Measurements from ENCODE around the gene SLX4.

Gene SLX4

GRCh38 chr16:3542601-3543373 is 68.6 kb downstream of the SLX4 start:
- H3K9me3 ChIP-seq (ENCODE audit: insufficient read depth, low read depth, low read length): no peaks in the 10 kb centered on the region
- no peak overlapping the region for H2BK120ac ChIP-seq (ENCODE audit: insufficient read depth, low read length, poor library complexity)
- no peak overlapping the region for H3K9ac ChIP-seq (ENCODE audit: low read length)
- H2BK5ac ChIP-seq (ENCODE audit: low read depth, low read length, poor library complexity): no peak overlapping the region
- H3K27ac ChIP-seq (ENCODE audit: low read depth, low read length): no peak overlapping the region
- no peak overlapping the region for H4K12ac ChIP-seq (ENCODE audit: low read depth, low read length)
- H4K8ac ChIP-seq (ENCODE audit: low read depth, low read length): no peak overlapping the region
- H3K4me2 ChIP-seq (ENCODE audit: low read length): no peak overlapping the region
- H4K91ac ChIP-seq (ENCODE audit: low read depth, low read length): no peak overlapping the region
- no peaks in the 10 kb centered on the region for H3K27me3 ChIP-seq (ENCODE audit: insufficient read depth, low read length)
- no peaks in the 10 kb centered on the region for H3K79me1 ChIP-seq (ENCODE audit: low read length)
- no peak overlapping the region for H2BK12ac ChIP-seq (ENCODE audit: low read length)
- no peak overlapping the region for H3K4ac ChIP-seq (ENCODE audit: low read depth, low read length)
- H2AK5ac ChIP-seq (ENCODE audit: low read length): no peak overlapping the region
- no peaks in the 10 kb centered on the region for H3K36me3 ChIP-seq (ENCODE audit: control insufficient read depth in 1 of 2, insufficient read depth in 2 of 2, low read length in 2 of 2)
- no peak overlapping the region for H3K14ac ChIP-seq (ENCODE audit: low read length)
- WGBS (ENCODE audit: extremely low coverage, insufficient coverage, insufficient read length): no CpG with 5 or more reads among the region's 6 CpGs
- H3K4me3 ChIP-seq (ENCODE audit: low read depth, low read length): no peak overlapping the region
- no peak for DNase-seq
- H3K4me1 ChIP-seq (ENCODE audit: control insufficient read depth in 1 of 2, insufficient read depth in 2 of 2, low read length in 2 of 2): no peaks in the 10 kb centered on the region
- no peak overlapping the region for H3K18ac ChIP-seq (ENCODE audit: low read length)
- no peak overlapping the region for H3K23ac ChIP-seq (ENCODE audit: low read length)
- no peak overlapping the region for H2AFZ ChIP-seq (ENCODE audit: insufficient read depth, low read length, poor library complexity)
- H3K79me2 ChIP-seq (ENCODE audit: control insufficient read depth, insufficient read depth, low read length, poor library complexity): no peaks in the 10 kb centered on the region

- Histone ChIP-seq H3K9me3 (ENCODE audit: insufficient read depth, low read depth, low read length) (no peaks in the 10 kb centered on the region), H2BK120ac (ENCODE audit: insufficient read depth, low read length, poor library complexity) (no peak overlapping the region), H3K23ac (ENCODE audit: low read length) (no peak overlapping the region), H3K36me3 (ENCODE audit: control insufficient read depth in 1 of 2, insufficient read depth in 2 of 2, low read length in 2 of 2) (no peaks in the 10 kb centered on the region), H2BK12ac (ENCODE audit: low read length) (no peak overlapping the region), H3K9ac (ENCODE audit: low read length) (no peak overlapping the region), H4K8ac (ENCODE audit: low read depth, low read length) (no peak overlapping the region), H3K4me3 (ENCODE audit: low read depth, low read length) (no peak overlapping the region), H3K27me3 (ENCODE audit: insufficient read depth, low read length) (no peaks in the 10 kb centered on the region), H2AFZ (ENCODE audit: insufficient read depth, low read length, poor library complexity) (no peak overlapping the region), H2BK5ac (ENCODE audit: low read depth, low read length, poor library complexity) (no peak overlapping the region), H2AK5ac (ENCODE audit: low read length) (no peak overlapping the region), H4K91ac (ENCODE audit: low read depth, low read length) (no peak overlapping the region), H3K18ac (ENCODE audit: low read length) (no peak overlapping the region), H3K4ac (ENCODE audit: low read depth, low read length) (no peak overlapping the region), H3K14ac (ENCODE audit: low read length) (no peak overlapping the region), H4K12ac (ENCODE audit: low read depth, low read length) (no peak overlapping the region), H3K4me2 (ENCODE audit: low read length) (no peak overlapping the region), H3K79me2 (ENCODE audit: control insufficient read depth, insufficient read depth, low read length, poor library complexity) (no peaks in the 10 kb centered on the region), H3K4me1 (ENCODE audit: control insufficient read depth in 1 of 2, insufficient read depth in 2 of 2, low read length in 2 of 2) (no peaks in the 10 kb centered on the region), H3K27ac (ENCODE audit: low read depth, low read length) (no peak overlapping the region), H3K79me1 (ENCODE audit: low read length) (no peaks in the 10 kb centered on the region)
- no peak for DNase-seq
- no CpG with 5 or more reads among the region's 13 CpGs for WGBS (ENCODE audit: extremely low coverage, insufficient coverage, insufficient read length)
Observed at GRCh38 chr16:3541527-3542155, 69.8 kb downstream of the SLX4 start.

DNA sequence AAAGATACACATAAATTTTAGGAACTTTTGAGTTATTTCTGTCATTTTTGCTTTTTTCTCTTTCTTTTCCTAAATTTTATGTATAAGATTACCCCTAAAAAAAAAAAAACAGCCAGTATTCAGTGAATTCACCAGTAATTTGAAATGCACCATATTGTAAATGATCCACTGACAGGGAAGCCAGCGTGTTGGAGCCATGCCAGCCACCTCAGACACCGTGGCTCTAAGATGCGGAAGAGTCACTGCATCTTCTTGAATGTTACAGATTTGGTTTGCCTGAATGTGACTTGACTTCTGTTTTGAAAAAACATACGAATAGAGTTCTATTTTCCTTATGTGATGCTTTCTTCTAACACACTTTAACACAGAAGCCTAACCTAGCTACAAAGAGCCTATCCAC is 73.2 kb downstream of the SLX4 start:
- Histone ChIP-seq H3K4me2 (ENCODE audit: low read length) (no peak overlapping the region), H3K79me1 (ENCODE audit: low read length) (no peaks in the 10 kb centered on the region), H3K36me3 (ENCODE audit: control insufficient read depth in 1 of 2, insufficient read depth in 2 of 2, low read length in 2 of 2) (peaks cover 5 to 11% of the 10 kb centered on the region in 2 experiments), H3K14ac (ENCODE audit: low read length) (no peak overlapping the region), H2AK5ac (ENCODE audit: low read length) (no peak overlapping the region), H2AFZ (ENCODE audit: insufficient read depth, low read length, poor library complexity) (no peak overlapping the region), H3K27ac (ENCODE audit: low read depth, low read length) (no peak overlapping the region), H2BK5ac (ENCODE audit: low read depth, low read length, poor library complexity) (no peak overlapping the region), H4K12ac (ENCODE audit: low read depth, low read length) (no peak overlapping the region), H3K4me1 (ENCODE audit: control insufficient read depth in 1 of 2, insufficient read depth in 2 of 2, low read length in 2 of 2) (no peaks in the 10 kb centered on the region), H2BK120ac (ENCODE audit: insufficient read depth, low read length, poor library complexity) (no peak overlapping the region), H3K4ac (ENCODE audit: low read depth, low read length) (no peak overlapping the region), H3K9me3 (ENCODE audit: insufficient read depth, low read depth, low read length) (no peaks in the 10 kb centered on the region), H4K91ac (ENCODE audit: low read depth, low read length) (no peak overlapping the region), H3K4me3 (ENCODE audit: low read depth, low read length) (no peak overlapping the region), H2BK12ac (ENCODE audit: low read length) (no peak overlapping the region), H3K23ac (ENCODE audit: low read length) (no peak overlapping the region), H3K9ac (ENCODE audit: low read length) (no peak overlapping the region), H3K79me2 (ENCODE audit: control insufficient read depth, insufficient read depth, low read length, poor library complexity) (no peaks in the 10 kb centered on the region), H3K27me3 (ENCODE audit: insufficient read depth, low read length) (no peaks in the 10 kb centered on the region), H4K8ac (ENCODE audit: low read depth, low read length) (no peak overlapping the region), H3K18ac (ENCODE audit: low read length) (no peak overlapping the region)
- WGBS (ENCODE audit: extremely low coverage, insufficient coverage, insufficient read length): no CpG with 5 or more reads among the region's 4 CpGs
- DNase-seq: no peak

DNA sequence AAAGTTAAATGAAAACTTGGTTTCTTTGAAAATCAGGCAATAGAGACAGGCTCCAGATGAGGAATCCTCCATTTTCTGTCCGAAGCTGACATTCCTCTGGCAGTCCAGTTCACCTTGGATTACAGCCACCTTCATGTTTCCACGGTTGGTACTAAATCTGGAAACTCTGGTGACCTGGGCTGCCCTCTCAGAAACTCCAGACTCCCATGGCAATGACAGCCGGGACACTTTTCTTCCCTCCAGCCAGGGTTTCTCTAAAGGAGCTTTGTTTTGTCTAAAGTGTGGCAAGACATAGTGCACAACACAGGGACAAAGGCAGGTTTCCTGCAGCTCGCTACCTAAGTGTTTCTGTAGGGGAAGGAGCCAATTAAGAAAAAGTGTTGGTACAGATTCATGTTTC is 74.6 kb downstream of the SLX4 start:
- no peak overlapping the region for H3K18ac ChIP-seq (ENCODE audit: low read length)
- H3K9ac ChIP-seq (ENCODE audit: low read length): no peak overlapping the region
- H3K36me3 ChIP-seq (ENCODE audit: control insufficient read depth in 1 of 2, insufficient read depth in 2 of 2, low read length in 2 of 2): peaks cover 11 to 18% of the 10 kb centered on the region in 2 experiments
- no peaks in the 10 kb centered on the region for H3K79me2 ChIP-seq (ENCODE audit: control insufficient read depth, insufficient read depth, low read length, poor library complexity)
- no peak overlapping the region for H2BK5ac ChIP-seq (ENCODE audit: low read depth, low read length, poor library complexity)
- H3K14ac ChIP-seq (ENCODE audit: low read length): no peak overlapping the region
- no peaks in the 10 kb centered on the region for H3K4me1 ChIP-seq (ENCODE audit: control insufficient read depth in 1 of 2, insufficient read depth in 2 of 2, low read length in 2 of 2)
- DNase-seq: no peak
- no peak overlapping the region for H2AK5ac ChIP-seq (ENCODE audit: low read length)
- H4K91ac ChIP-seq (ENCODE audit: low read depth, low read length): no peak overlapping the region
- no peak overlapping the region for H3K27ac ChIP-seq (ENCODE audit: low read depth, low read length)
- H3K4ac ChIP-seq (ENCODE audit: low read depth, low read length): no peak overlapping the region
- H3K4me3 ChIP-seq (ENCODE audit: low read depth, low read length): no peak overlapping the region
- H3K79me1 ChIP-seq (ENCODE audit: low read length): no peaks in the 10 kb centered on the region
- H3K23ac ChIP-seq (ENCODE audit: low read length): no peak overlapping the region
- no peak overlapping the region for H4K12ac ChIP-seq (ENCODE audit: low read depth, low read length)
- WGBS (ENCODE audit: extremely low coverage, insufficient coverage, insufficient read length): no CpG with 5 or more reads among the region's 4 CpGs
- H2AFZ ChIP-seq (ENCODE audit: insufficient read depth, low read length, poor library complexity): no peak overlapping the region
- H3K9me3 ChIP-seq (ENCODE audit: insufficient read depth, low read depth, low read length): peaks cover 2% of the 10 kb centered on the region
- no peaks in the 10 kb centered on the region for H3K27me3 ChIP-seq (ENCODE audit: insufficient read depth, low read length)
- H3K4me2 ChIP-seq (ENCODE audit: low read length): no peak overlapping the region
- H4K8ac ChIP-seq (ENCODE audit: low read depth, low read length): no peak overlapping the region
- H2BK12ac ChIP-seq (ENCODE audit: low read length): no peak overlapping the region
- H2BK120ac ChIP-seq (ENCODE audit: insufficient read depth, low read length, poor library complexity): no peak overlapping the region

All from trophoblast cell (in vitro differentiated cells and primary cell).